WTC11 (cell line): ENCODE measurements around the gene EVL. TPM values are rescaled to one million over a fixed set of nuclear protein-coding genes. Genes with fewer than 3 reads are reported as not detected.

Experiments used
- ATAC-seq: fragments of 200-7000 bp; cut with Tn5 transposase; 2 replicates; pipeline ENCODE4 v1.10.0; 2021; ENCODE audit warnings: mild to moderate bottlenecking, moderate library complexity
- CTCF ChIA-PET: fragments of 300-600 bp; sonication (Branson Sonifier 250); formaldehyde crosslinking; loops from one replicate; lab custom pipeline; 2021; ENCODE audit warnings: antibody characterized with exemption; lab: Charles Lee
- POLR2A ChIA-PET: fragments of 350-600 bp; sonication (Branson Sonifier 250); formaldehyde crosslinking; loops from one replicate; lab custom pipeline; 2021; ENCODE audit warnings: antibody characterized with exemption; lab: Charles Lee
- DNase-seq: peaks from one replicate; pipeline ENCODE4 v3.0.0; 2021; ENCODE audit warnings: low spot score
- H3K27ac Mint-ChIP-seq: 2 replicates; pipeline ENCODE4 v1.8.0; 2021; ENCODE audit warnings: mixed read lengths
- H3K27me3 Mint-ChIP-seq: 2 replicates; pipeline ENCODE4 v1.8.0; 2021; ENCODE audit warnings: low read depth, mild to moderate bottlenecking, moderate library complexity, mixed read lengths
- H3K36me3 Mint-ChIP-seq: 2 replicates; pipeline ENCODE4 v1.8.0; 2021; ENCODE audit warnings: mixed read lengths
- H3K4me1 Mint-ChIP-seq: 2 replicates; pipeline ENCODE4 v1.8.0; 2022; ENCODE audit warnings: mixed read lengths
- H3K4me3 Mint-ChIP-seq: 2 replicates; pipeline ENCODE4 v1.8.0; 2021; ENCODE audit warnings: mild to moderate bottlenecking, moderate library complexity, mixed read lengths
- H3K9me3 Mint-ChIP-seq: 2 replicates; pipeline ENCODE4 v1.8.0; 2021; ENCODE audit warnings: mixed read lengths
- CREM ChIP-seq: sonication (generic); formaldehyde crosslinking; IDR thresholded peaks from 2 replicates; pipeline ENCODE4 v1.8.1; 2022; ENCODE audit warnings: mild to moderate bottlenecking, missing genetic modification reagents, moderate library complexity
- ETV6 ChIP-seq: sonication (generic); formaldehyde crosslinking; IDR thresholded peaks from 2 replicates; pipeline ENCODE4 v1.8.1; 2022; ENCODE audit warnings: mild to moderate bottlenecking, missing genetic modification reagents
- NFATC4 ChIP-seq: fragments of 250-450 bp; sonication (Bioruptor Pico); IDR thresholded peaks from 2 replicates; pipeline ENCODE4 v1.9.0; 2021; ENCODE audit warnings: mild to moderate bottlenecking
- NR2C2 ChIP-seq: sonication (generic); formaldehyde crosslinking; IDR thresholded peaks from 2 replicates; pipeline ENCODE4 v1.8.0; 2022; ENCODE audit warnings: mild to moderate bottlenecking, missing genetic modification reagents
- SMAD3 ChIP-seq: sonication (generic); formaldehyde crosslinking; IDR thresholded peaks from 2 replicates; pipeline ENCODE4 v1.8.0; 2022; ENCODE audit warnings: missing genetic modification reagents, mild to moderate bottlenecking, borderline replicate concordance
- SP1 ChIP-seq: sonication (generic); formaldehyde crosslinking; conservative IDR thresholded peaks from 2 replicates; pipeline ENCODE4 v1.8.1; 2022; ENCODE audit warnings: missing genetic modification reagents
- total RNA-seq: library from RNA; stranded (reverse); gene quantifications from 3 replicates; pipeline ENCODE4 v1.2.3, GENCODE V29; 2021
- TF ChIP-seq, protein P1 (sequence below): sonication (generic); formaldehyde crosslinking; IDR thresholded peaks from 2 replicates; pipeline ENCODE4 v1.8.0; 2023; ENCODE audit warnings: mild to moderate bottlenecking, missing genetic modification reagents
- TF ChIP-seq, protein P2 (sequence below): fragments of 250-450 bp; sonication (Bioruptor Pico); IDR thresholded peaks from 2 replicates; pipeline ENCODE4 v2.1.2; 2022; ENCODE audit warnings: mild to moderate bottlenecking, moderate library complexity
- TF ChIP-seq, protein P3 (sequence below): sonication (generic); formaldehyde crosslinking; conservative IDR thresholded peaks from 2 replicates; pipeline ENCODE4 v1.8.1; 2022; ENCODE audit warnings: mild to moderate bottlenecking, missing genetic modification reagents
- TF ChIP-seq, protein P4 (sequence below): sonication (generic); formaldehyde crosslinking; IDR thresholded peaks from 2 replicates; pipeline ENCODE4 v1.8.0; 2022; ENCODE audit warnings: mild to moderate bottlenecking, missing genetic modification reagents
- TF ChIP-seq, protein P5 (sequence below): sonication (generic); formaldehyde crosslinking; IDR thresholded peaks from 2 replicates; pipeline ENCODE4 v1.8.1; 2022; ENCODE audit warnings: mild to moderate bottlenecking, missing genetic modification reagents, moderate library complexity, borderline replicate concordance
- TF ChIP-seq, protein P6 (sequence below): fragments of 250-450 bp; sonication (Bioruptor Pico); IDR thresholded peaks from 2 replicates; pipeline ENCODE4 v1.9.0; 2021; ENCODE audit warnings: mild to moderate bottlenecking
- TF ChIP-seq, protein P7 (sequence below): sonication (generic); formaldehyde crosslinking; IDR thresholded peaks from 2 replicates; pipeline ENCODE4 v1.8.1; 2023; ENCODE audit warnings: mild to moderate bottlenecking, missing genetic modification reagents, borderline replicate concordance
- TF ChIP-seq, protein P8 (sequence below): sonication (generic); formaldehyde crosslinking; IDR thresholded peaks from 2 replicates; pipeline ENCODE4 v1.8.0; 2022; ENCODE audit warnings: mild to moderate bottlenecking, missing genetic modification reagents
- TF ChIP-seq, protein P9 (sequence below): fragments of 200-600 bp; IDR thresholded peaks from 2 replicates; pipeline ENCODE4 v1.8.0; 2022; ENCODE audit warnings: antibody characterized with exemption

EVL gene
- total RNA-seq, 1 experiment from 2014 or later: 60.8 TPM

DNA sequence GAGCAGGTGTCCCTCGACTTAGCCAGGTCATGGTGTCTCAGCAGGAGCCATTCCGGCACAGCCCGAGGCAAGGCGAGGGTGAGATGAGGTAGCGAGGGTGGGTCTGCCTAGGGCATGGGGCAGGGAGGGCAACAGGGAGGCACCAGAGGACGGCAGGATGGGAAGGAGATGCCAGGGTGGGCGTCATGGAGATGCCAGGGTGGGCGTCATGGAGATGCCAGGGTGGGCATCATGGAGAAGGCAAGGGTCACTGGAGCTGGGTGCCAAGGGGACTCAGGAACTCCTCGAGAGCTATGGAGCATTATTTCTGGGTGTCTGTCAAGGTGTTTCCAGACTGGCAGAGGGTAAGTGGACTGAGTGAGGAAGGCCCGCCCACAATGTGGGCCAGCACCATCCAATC lies 86.9 kb downstream of the EVL start (continued):
- TF ChIP-seq, protein P1, sequence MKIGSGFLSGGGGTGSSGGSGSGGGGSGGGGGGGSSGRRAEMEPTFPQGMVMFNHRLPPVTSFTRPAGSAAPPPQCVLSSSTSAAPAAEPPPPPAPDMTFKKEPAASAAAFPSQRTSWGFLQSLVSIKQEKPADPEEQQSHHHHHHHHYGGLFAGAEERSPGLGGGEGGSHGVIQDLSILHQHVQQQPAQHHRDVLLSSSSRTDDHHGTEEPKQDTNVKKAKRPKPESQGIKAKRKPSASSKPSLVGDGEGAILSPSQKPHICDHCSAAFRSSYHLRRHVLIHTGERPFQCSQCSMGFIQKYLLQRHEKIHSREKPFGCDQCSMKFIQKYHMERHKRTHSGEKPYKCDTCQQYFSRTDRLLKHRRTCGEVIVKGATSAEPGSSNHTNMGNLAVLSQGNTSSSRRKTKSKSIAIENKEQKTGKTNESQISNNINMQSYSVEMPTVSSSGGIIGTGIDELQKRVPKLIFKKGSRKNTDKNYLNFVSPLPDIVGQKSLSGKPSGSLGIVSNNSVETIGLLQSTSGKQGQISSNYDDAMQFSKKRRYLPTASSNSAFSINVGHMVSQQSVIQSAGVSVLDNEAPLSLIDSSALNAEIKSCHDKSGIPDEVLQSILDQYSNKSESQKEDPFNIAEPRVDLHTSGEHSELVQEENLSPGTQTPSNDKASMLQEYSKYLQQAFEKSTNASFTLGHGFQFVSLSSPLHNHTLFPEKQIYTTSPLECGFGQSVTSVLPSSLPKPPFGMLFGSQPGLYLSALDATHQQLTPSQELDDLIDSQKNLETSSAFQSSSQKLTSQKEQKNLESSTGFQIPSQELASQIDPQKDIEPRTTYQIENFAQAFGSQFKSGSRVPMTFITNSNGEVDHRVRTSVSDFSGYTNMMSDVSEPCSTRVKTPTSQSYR: no peak

DNA sequence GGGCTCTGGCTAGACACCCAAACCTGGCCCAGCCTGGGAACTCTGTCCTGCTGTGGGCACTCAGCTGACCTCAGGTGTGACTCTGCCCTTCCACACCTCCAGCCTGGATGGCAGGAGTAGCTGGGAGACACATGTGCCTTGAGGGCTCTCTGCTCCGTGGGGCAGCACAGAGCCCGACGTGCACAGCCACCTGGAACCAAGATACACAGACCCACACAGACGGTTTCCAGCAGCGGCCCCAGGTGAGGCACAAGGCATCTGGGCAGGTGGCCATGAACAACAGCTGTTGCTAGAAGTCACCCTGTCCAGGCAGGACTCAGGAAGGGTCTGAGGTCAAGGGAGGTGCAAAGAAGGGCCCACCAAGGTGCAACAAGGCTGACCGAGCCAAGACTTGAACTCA lies 88.3 kb downstream of the EVL start:
- ChIA-PET CTCF (interaction anchor here (0.7 to 5.9 kb wide), 4 partner anchors 11 to 225 kb away, joined by 3 to 136 read pairs (median 10); no protein-coding TSS in a partner anchor), POLR2A (no interaction called here)
- no peak for DNase-seq
- no peak overlapping the region for H3K27ac Mint-ChIP-seq
- peaks cover 3% of the 10 kb centered on the region; the same call in 1 of the 2 replicates for H3K36me3 Mint-ChIP-seq
- no peak overlapping the region for H3K4me3 Mint-ChIP-seq
- ATAC-seq: no peak
- peaks cover 4% of the 10 kb centered on the region for H3K9me3 Mint-ChIP-seq
- TF ChIP-seq SMAD3 (CRISPR knock-in tag) (no peak), NR2C2 (CRISPR knock-in tag) (no peak), CREM (no peak), NFATC4 (CRISPR knock-in tag) (no peak)
- TF ChIP-seq, protein P2, sequence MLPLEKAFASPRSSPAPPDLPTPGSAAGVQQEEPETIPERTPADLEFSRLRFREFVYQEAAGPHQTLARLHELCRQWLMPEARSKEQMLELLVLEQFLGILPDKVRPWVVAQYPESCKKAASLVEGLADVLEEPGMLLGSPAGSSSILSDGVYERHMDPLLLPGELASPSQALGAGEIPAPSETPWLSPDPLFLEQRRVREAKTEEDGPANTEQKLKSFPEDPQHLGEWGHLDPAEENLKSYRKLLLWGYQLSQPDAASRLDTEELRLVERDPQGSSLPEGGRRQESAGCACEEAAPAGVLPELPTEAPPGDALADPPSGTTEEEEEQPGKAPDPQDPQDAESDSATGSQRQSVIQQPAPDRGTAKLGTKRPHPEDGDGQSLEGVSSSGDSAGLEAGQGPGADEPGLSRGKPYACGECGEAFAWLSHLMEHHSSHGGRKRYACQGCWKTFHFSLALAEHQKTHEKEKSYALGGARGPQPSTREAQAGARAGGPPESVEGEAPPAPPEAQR (CRISPR knock-in tag): no peak
- TF ChIP-seq, protein P3, sequence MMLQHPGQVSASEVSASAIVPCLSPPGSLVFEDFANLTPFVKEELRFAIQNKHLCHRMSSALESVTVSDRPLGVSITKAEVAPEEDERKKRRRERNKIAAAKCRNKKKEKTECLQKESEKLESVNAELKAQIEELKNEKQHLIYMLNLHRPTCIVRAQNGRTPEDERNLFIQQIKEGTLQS: no peak
- TF ChIP-seq, protein P4, sequence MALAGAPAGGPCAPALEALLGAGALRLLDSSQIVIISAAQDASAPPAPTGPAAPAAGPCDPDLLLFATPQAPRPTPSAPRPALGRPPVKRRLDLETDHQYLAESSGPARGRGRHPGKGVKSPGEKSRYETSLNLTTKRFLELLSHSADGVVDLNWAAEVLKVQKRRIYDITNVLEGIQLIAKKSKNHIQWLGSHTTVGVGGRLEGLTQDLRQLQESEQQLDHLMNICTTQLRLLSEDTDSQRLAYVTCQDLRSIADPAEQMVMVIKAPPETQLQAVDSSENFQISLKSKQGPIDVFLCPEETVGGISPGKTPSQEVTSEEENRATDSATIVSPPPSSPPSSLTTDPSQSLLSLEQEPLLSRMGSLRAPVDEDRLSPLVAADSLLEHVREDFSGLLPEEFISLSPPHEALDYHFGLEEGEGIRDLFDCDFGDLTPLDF (CRISPR knock-in tag): no peak
- TF ChIP-seq, protein P5, sequence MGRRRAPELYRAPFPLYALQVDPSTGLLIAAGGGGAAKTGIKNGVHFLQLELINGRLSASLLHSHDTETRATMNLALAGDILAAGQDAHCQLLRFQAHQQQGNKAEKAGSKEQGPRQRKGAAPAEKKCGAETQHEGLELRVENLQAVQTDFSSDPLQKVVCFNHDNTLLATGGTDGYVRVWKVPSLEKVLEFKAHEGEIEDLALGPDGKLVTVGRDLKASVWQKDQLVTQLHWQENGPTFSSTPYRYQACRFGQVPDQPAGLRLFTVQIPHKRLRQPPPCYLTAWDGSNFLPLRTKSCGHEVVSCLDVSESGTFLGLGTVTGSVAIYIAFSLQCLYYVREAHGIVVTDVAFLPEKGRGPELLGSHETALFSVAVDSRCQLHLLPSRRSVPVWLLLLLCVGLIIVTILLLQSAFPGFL (CRISPR knock-in tag): no peak
- TF ChIP-seq, protein P6, sequence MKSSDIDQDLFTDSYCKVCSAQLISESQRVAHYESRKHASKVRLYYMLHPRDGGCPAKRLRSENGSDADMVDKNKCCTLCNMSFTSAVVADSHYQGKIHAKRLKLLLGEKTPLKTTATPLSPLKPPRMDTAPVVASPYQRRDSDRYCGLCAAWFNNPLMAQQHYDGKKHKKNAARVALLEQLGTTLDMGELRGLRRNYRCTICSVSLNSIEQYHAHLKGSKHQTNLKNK: no peak
- H3K27me3 Mint-ChIP-seq: peaks cover 37% of the 10 kb centered on the region
- H3K4me1 Mint-ChIP-seq: peaks cover 7% of the 10 kb centered on the region; the same call in 1 of the 2 replicates

DNA sequence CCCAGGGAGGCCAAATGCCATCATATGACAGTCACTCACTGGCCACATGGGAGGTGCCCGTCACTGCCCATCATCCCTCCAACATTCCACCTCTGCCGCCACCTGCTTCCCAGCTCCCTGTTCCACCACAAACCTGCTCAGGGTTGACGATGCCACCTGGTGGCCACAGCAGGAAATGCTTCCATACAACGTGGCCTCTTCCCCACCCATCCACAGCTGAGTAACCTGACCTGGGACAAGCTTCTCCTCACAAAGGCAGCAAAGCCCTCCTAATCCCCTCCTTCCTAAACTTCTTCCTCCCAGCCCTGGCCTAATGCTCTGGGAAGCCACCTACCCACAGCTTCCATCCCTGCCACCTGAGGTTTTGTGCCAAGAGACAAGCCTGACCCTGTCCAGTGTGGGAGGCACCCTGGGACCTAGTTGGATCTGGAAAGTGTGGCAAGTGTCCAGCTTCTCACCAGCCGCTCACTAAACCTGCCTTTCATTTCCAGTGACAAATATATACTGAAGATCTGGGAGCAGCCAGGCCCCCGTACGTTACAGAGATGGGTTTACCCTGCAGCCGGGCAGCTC lies 89.9 kb downstream of the EVL start:
- H3K27ac Mint-ChIP-seq: no peak overlapping the region
- peaks cover 50% of the 10 kb centered on the region for H3K27me3 Mint-ChIP-seq
- H3K9me3 Mint-ChIP-seq: peaks cover 4% of the 10 kb centered on the region
- H3K4me3 Mint-ChIP-seq: no peak overlapping the region
- CTCF ChIA-PET: interaction anchor here (0.6 to 5.9 kb wide), 47 partner anchors 10 to 581 kb away, joined by 3 to 136 read pairs (median 6); partner anchors contain the start of gene CYP46A1
- POLR2A ChIA-PET: interaction anchor here (0.6 to 1.1 kb wide), 3 partner anchors 10 to 67 kb away, joined by 3 to 4 read pairs (median 3); no protein-coding TSS in a partner anchor
- peaks cover 9% of the 10 kb centered on the region; the same call in 1 of the 2 replicates for H3K4me1 Mint-ChIP-seq
- peaks cover 3% of the 10 kb centered on the region; the same call in 1 of the 2 replicates for H3K36me3 Mint-ChIP-seq
- ATAC-seq (peak; percentile 69), DNase-seq (peak; percentile 89)
- TF ChIP-seq ETV6 (peak; percentile 55; the same call in 1 of the 2 replicates), SP1 (CRISPR knock-in tag) (0 out of 2 replicates have a peak, but pooled peaks have one; percentile 33)
- TF ChIP-seq, protein P7, sequence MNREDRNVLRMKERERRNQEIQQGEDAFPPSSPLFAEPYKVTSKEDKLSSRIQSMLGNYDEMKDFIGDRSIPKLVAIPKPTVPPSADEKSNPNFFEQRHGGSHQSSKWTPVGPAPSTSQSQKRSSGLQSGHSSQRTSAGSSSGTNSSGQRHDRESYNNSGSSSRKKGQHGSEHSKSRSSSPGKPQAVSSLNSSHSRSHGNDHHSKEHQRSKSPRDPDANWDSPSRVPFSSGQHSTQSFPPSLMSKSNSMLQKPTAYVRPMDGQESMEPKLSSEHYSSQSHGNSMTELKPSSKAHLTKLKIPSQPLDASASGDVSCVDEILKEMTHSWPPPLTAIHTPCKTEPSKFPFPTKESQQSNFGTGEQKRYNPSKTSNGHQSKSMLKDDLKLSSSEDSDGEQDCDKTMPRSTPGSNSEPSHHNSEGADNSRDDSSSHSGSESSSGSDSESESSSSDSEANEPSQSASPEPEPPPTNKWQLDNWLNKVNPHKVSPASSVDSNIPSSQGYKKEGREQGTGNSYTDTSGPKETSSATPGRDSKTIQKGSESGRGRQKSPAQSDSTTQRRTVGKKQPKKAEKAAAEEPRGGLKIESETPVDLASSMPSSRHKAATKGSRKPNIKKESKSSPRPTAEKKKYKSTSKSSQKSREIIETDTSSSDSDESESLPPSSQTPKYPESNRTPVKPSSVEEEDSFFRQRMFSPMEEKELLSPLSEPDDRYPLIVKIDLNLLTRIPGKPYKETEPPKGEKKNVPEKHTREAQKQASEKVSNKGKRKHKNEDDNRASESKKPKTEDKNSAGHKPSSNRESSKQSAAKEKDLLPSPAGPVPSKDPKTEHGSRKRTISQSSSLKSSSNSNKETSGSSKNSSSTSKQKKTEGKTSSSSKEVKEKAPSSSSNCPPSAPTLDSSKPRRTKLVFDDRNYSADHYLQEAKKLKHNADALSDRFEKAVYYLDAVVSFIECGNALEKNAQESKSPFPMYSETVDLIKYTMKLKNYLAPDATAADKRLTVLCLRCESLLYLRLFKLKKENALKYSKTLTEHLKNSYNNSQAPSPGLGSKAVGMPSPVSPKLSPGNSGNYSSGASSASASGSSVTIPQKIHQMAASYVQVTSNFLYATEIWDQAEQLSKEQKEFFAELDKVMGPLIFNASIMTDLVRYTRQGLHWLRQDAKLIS (CRISPR knock-in tag): no peak
- TF ChIP-seq, protein P8, sequence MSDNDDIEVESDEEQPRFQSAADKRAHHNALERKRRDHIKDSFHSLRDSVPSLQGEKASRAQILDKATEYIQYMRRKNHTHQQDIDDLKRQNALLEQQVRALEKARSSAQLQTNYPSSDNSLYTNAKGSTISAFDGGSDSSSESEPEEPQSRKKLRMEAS (CRISPR knock-in tag): peak; percentile 34; the same call in 1 of the 2 replicates
- TF ChIP-seq, protein P9, sequence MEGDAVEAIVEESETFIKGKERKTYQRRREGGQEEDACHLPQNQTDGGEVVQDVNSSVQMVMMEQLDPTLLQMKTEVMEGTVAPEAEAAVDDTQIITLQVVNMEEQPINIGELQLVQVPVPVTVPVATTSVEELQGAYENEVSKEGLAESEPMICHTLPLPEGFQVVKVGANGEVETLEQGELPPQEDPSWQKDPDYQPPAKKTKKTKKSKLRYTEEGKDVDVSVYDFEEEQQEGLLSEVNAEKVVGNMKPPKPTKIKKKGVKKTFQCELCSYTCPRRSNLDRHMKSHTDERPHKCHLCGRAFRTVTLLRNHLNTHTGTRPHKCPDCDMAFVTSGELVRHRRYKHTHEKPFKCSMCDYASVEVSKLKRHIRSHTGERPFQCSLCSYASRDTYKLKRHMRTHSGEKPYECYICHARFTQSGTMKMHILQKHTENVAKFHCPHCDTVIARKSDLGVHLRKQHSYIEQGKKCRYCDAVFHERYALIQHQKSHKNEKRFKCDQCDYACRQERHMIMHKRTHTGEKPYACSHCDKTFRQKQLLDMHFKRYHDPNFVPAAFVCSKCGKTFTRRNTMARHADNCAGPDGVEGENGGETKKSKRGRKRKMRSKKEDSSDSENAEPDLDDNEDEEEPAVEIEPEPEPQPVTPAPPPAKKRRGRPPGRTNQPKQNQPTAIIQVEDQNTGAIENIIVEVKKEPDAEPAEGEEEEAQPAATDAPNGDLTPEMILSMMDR: peak; percentile 84
